ENCODE measurements around the gene GPD1. TPM values are rescaled to one million over a fixed set of nuclear protein-coding genes. Genes with fewer than 3 reads are reported as not detected.

The GPD1 gene
- total RNA-seq, 6 donors from 2014 or later, result 2.1 to 73.1 (median 60.2) TPM

DNA sequence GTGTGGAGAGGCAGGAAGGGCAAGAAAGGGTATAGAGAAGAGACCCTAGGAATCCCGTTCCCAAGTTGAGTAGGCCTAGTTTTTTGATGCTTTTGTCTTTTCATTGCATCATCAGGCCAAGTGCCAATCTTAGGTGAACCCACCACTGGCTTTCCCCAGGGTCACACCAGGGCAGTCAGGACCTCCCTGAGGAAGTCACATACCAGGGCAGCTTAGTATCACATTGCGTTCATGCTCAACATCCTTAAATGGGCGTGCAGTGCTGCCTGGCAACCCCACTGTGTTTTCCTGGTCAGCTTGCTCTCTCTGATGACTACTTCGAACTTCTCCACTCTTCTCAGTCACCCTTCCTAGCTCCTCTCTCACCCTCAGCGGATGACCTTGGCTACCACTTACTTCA is 37.4 kb upstream of the GPD1 start:
- 43 to 66% methylated on average over 5 of the region's 5 CpGs for WGBS, 2 donors
- ATAC-seq (ENCODE audit: low FRiP score in 2 of 2), result peak in 1 of 2 donors; percentile 25

GRCh38 chr12:50069069-50069468 is 34.7 kb upstream of the GPD1 start:
- no peak for ATAC-seq (ENCODE audit: low FRiP score in 2 of 2)
- WGBS, 2 donors, result 91% methylated on average over 5 of the region's 5 CpGs
- TF ChIP-seq, protein P1, sequence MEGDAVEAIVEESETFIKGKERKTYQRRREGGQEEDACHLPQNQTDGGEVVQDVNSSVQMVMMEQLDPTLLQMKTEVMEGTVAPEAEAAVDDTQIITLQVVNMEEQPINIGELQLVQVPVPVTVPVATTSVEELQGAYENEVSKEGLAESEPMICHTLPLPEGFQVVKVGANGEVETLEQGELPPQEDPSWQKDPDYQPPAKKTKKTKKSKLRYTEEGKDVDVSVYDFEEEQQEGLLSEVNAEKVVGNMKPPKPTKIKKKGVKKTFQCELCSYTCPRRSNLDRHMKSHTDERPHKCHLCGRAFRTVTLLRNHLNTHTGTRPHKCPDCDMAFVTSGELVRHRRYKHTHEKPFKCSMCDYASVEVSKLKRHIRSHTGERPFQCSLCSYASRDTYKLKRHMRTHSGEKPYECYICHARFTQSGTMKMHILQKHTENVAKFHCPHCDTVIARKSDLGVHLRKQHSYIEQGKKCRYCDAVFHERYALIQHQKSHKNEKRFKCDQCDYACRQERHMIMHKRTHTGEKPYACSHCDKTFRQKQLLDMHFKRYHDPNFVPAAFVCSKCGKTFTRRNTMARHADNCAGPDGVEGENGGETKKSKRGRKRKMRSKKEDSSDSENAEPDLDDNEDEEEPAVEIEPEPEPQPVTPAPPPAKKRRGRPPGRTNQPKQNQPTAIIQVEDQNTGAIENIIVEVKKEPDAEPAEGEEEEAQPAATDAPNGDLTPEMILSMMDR (IDR thresholded peaks at IDR 0.05), result no peak
- no peak for TF ChIP-seq POLR2A (IDR thresholded peaks at IDR 0.05)
- no peak for TF ChIP-seq POLR2AphosphoS5 (IDR thresholded peaks at IDR 0.05)
- no peak for TF ChIP-seq EP300 (IDR thresholded peaks at IDR 0.05)
- H3K9me3 ChIP-seq, result no peaks in the 10 kb centered on the region
- no peak for DNase-seq
- no peaks in the 10 kb centered on the region for H3K36me3 ChIP-seq
- no peak overlapping the region for H3K4me3 ChIP-seq
- H3K4me1 ChIP-seq, result peaks cover 0 to 8% (median 7%) of the 10 kb centered on the region in 4 donors
- no peak overlapping the region for H3K27ac ChIP-seq
- no peaks in the 10 kb centered on the region for H3K27me3 ChIP-seq

More for the DNA sequence above, 37.4 kb upstream of the GPD1 start:
- no peak for DNase-seq
- no peak for TF ChIP-seq EP300 (IDR thresholded peaks at IDR 0.05)
- TF ChIP-seq POLR2AphosphoS5 (IDR thresholded peaks at IDR 0.05), result no peak
- TF ChIP-seq, protein P1 (IDR thresholded peaks at IDR 0.05), result no peak
- TF ChIP-seq POLR2A (IDR thresholded peaks at IDR 0.05), result no peak
- Histone ChIP-seq H3K36me3 (no peaks in the 10 kb centered on the region), H3K27me3 (no peaks in the 10 kb centered on the region), H3K4me3 (no peak overlapping the region), H3K4me1 (peaks cover 0 to 8% (median 7%) of the 10 kb centered on the region in 4 donors), H3K9me3 (no peaks in the 10 kb centered on the region), H3K27ac (no peak overlapping the region)

DNA sequence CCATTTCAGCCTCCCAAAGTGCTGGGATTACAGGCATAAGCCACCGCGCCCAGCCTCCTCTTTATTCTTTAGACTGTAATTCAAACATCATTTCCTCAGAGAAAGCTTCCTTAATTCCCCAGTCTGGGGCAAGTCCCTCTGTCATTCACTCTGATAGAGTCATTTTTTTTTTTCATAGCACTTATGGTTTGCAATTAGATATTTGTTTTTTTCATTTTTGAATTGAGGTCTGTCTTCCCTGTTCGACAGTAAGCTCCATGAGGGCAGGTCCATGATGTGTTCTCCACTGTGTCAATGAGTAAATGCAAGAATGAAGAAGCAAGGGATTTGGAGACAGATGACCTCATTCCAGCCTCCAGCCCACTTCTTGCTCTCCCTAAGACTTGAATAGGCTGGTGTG is 34.3 kb upstream of the GPD1 start:
- no peak overlapping the region for H3K27ac ChIP-seq
- no peak overlapping the region for H3K4me3 ChIP-seq
- H3K27me3 ChIP-seq, result no peaks in the 10 kb centered on the region
- no peak for TF ChIP-seq POLR2AphosphoS5 (IDR thresholded peaks at IDR 0.05)
- TF ChIP-seq, protein P1 (IDR thresholded peaks at IDR 0.05), result no peak
- no peak for ATAC-seq (ENCODE audit: low FRiP score in 2 of 2)
- WGBS, 2 donors, result 87 to 93% methylated on average over 3 of the region's 3 CpGs
- H3K9me3 ChIP-seq, result no peaks in the 10 kb centered on the region
- H3K4me1 ChIP-seq, result peaks cover 0 to 8% (median 7%) of the 10 kb centered on the region in 4 donors
- no peak for DNase-seq
- H3K36me3 ChIP-seq, result no peaks in the 10 kb centered on the region

DNA sequence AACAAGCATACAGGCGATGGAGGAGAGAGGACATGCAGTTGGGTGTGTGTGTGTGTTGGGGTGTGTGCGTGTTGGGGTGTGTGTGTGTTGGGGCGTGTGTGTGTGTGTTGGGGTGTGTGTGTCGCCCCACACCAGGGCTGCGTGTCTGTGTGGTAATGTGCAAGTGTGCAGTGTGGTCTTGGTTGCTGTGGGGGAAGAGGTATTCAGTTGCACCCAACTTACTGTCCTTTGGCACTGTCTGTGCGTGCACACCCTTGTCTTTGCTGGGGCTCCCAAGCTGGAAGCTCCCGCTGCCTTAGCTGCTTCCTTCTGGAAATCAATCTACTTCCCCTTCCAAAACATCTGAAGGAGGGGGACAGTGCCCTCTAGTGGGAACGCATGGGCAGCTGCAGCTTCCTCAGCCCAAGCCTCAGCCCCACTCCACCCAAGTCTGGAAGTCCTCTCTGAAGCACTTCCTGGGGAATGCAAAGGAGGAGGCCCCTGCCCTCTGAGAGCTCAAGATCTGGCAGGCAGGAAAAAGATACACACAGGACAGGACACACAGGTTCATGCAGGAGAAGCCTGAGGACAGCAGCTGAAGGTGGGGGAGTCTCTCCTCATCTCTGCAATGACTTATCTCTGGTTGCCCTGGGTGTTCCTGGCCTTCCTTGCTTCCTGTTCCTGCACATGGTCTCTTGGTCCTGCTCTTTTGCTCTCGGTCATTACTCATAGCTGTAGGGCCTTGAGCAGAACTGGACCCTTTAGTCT is 33.3 kb upstream of the GPD1 start:
- Histone ChIP-seq H3K4me1 (peaks cover 0 to 13% (median 9%) of the 10 kb centered on the region in 4 donors), H3K4me3 (no peak overlapping the region), H3K36me3 (no peaks in the 10 kb centered on the region), H3K27ac (peak overlapping the region in 1 of 4 donors; percentile 23), H3K27me3 (no peaks in the 10 kb centered on the region), H3K9me3 (no peaks in the 10 kb centered on the region)
- peak in 1 of 2 donors; percentile 84 for DNase-seq
- peak; percentile 86 to 90 for ATAC-seq (ENCODE audit: low FRiP score in 2 of 2)
- TF ChIP-seq EP300 (IDR thresholded peaks at IDR 0.05) (no peak), POLR2AphosphoS5 (IDR thresholded peaks at IDR 0.05) (no peak), POLR2A (IDR thresholded peaks at IDR 0.05) (no peak)
- TF ChIP-seq, protein P1 (IDR thresholded peaks at IDR 0.05), result peak; percentile 87 to 97 (median 94)
- 37 to 39% methylated on average over 9 of the region's 9 CpGs for WGBS, 2 donors

Data from upper lobe of left lung (tissue), 6 donors.